K562 (cell line): ENCODE data around the gene ABHD5. TPM values are rescaled to one million over a fixed set of nuclear protein-coding genes. Genes with fewer than 3 reads are reported as not detected.

ENCODE experiments used
- CEBPG ChIP-seq, 3 experiments: fragments of 200-800 bp in 1 of 3; sonication (Bioruptor generic) in 1 of 3; sonication (generic) in 1 of 3; formaldehyde crosslinking in 1 of 3; IDR thresholded peaks in 2 of 3; conservative IDR thresholded peaks in 1 of 3; 2 replicates each; pipeline versions ENCODE4 v1.6.1 to v1.8.0; 2016 to 2022; ENCODE audit warnings: missing compliant biosample characterization in 2 of 3, missing genetic modification characterization in 2 of 3, mild to moderate bottlenecking in 1 of 3, missing genetic modification reagents in 1 of 3
- FOSL1 ChIP-seq: fragments of 200-800 bp; sonication (Bioruptor generic); conservative IDR thresholded peaks from 2 replicates; pipeline ENCODE4 v1.6.1; 2016; ENCODE audit warnings: missing genetic modification characterization, missing compliant biosample characterization
- FOXA1 ChIP-seq: fragments of 450-650 bp; IDR thresholded peaks from 2 replicates; pipeline ENCODE4 v1.6.1; 2016; ENCODE audit warnings: mild to moderate bottlenecking, borderline replicate concordance
- KDM2B ChIP-seq: fragments of 250-450 bp; sonication (Bioruptor Pico); IDR thresholded peaks from 2 replicates; pipeline ENCODE4 v1.8.0; 2021; ENCODE audit warnings: mild to moderate bottlenecking, moderate library complexity
- KLF16 ChIP-seq: IDR thresholded peaks from 2 replicates; pipeline ENCODE4 v1.6.1; 2016; ENCODE audit warnings: antibody characterized with exemption
- MAFG ChIP-seq: fragments of 450-650 bp; conservative IDR thresholded peaks from 2 replicates; pipeline ENCODE4 v1.6.1; 2016; ENCODE audit warnings: missing genetic modification characterization, missing compliant biosample characterization
- PTRF ChIP-seq: fragments of 450-650 bp; IDR thresholded peaks from 2 replicates; pipeline ENCODE4 v1.6.1; 2016; ENCODE audit warnings: mild to moderate bottlenecking, missing genetic modification characterization, missing compliant biosample characterization
- SPI1 ChIP-seq: IDR thresholded peaks from 2 replicates; pipeline ENCODE4 v1.6.1; 2011; ENCODE audit warnings: low read depth, low read length, control low read depth, borderline replicate concordance
- USF2 ChIP-seq: sonication (generic); formaldehyde crosslinking; IDR thresholded peaks from 2 replicates; pipeline ENCODE4 v1.5.0; 2020; ENCODE audit warnings: missing genetic modification reagents
- ZBTB8A ChIP-seq: fragments of 450-650 bp; IDR thresholded peaks from 2 replicates; pipeline ENCODE4 v1.6.1; 2018; ENCODE audit warnings: mild to moderate bottlenecking, moderate library complexity; ENCODE audit not compliant: partially characterized antibody
- polyA plus RNA-seq, 8 experiments: library from polyadenylated mRNA; depleted of rRNA in 4 of 8; stranded (reverse) in 5 of 8; unstranded in 3 of 8; fragments of >200 nt; fragmentation: Nextera tagmentation in 2 of 8; fragmentation: Illumina TruSeq in 1 of 8; extraction: Ambion mirVana in 2 of 8; extraction: Trizol in 1 of 8; gene quantifications; 2 replicates each; pipeline versions ENCODE4 v1.2.1 to v1.2.3, GENCODE V29; 2011 to 2014; ENCODE audit warnings: inconsistent platforms in 1 of 8, missing spikeins in 1 of 8
- total RNA-seq, 7 experiments: library from RNA; depleted of rRNA in 6 of 7; stranded (reverse); fragments of >200 nt in 6 of 7; fragmentation: Illumina TruSeq in 2 of 7; extraction: Trizol in 2 of 7; gene quantifications; 2 replicates each; pipeline versions ENCODE4 v1.2.1 to v1.2.3, GENCODE V29; 2011 to 2021; ENCODE audit warnings: low replicate concordance in 1 of 7
- TF ChIP-seq, protein P1 (sequence below): fragments of 200-600 bp; sonication (generic); IDR thresholded peaks from one replicate; pipeline ENCODE4 v1.6.1; 2012; ENCODE audit warnings: mild to moderate bottlenecking, low read depth, low read length, inconsistent platforms
- TF ChIP-seq, protein P2 (sequence below): fragments of 450-650 bp; IDR thresholded peaks from 2 replicates; pipeline ENCODE4 v1.7.1; 2018; ENCODE audit warnings: mild to moderate bottlenecking, low read depth; ENCODE audit not compliant: partially characterized antibody

Gene ABHD5
- total and polyA plus RNA-seq, 9 of the 15 experiments (the other 6 are each of a cell fraction or from before 2014, with no cell fraction given): 27.8 to 61.7 (median 39.9) TPM

DNA sequence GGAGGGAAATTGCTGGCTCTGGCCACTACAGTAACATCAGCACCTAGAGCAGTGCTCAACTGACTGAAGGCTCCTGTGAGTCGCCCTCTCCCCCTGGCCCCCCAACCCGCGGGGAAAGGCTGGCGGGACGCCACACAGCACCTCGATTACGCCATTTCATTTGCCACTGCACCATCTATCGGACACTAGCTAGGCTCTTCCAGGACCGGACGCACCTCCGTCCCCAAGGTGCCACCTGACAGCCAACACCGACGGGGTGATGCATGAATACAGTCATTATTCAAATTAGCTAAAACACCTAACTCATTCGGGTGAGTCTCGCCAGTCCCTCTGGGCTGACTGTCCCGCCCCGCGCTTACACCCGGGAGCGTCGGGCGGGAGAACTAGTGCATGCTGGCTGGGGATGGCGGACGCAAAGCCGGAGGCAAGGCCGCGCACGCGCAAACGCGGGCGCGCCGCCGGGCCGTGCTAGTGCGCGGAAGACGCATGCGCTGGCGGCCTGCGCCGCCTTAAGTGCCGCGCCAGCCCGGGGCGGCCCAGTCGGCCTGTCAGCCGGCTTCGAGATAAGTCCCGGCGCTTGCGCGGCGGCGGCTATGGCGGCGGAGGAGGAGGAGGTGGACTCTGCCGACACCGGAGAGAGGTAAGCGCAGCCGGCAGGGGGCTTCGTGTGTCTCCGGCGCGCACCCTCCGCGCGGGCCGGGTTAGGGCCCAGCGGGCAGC, at the start of gene ABHD5 (continued):
- no peak; the same call in 1 of the 2 replicates for TF ChIP-seq MAFG (tag)
- TF ChIP-seq, protein P1, sequence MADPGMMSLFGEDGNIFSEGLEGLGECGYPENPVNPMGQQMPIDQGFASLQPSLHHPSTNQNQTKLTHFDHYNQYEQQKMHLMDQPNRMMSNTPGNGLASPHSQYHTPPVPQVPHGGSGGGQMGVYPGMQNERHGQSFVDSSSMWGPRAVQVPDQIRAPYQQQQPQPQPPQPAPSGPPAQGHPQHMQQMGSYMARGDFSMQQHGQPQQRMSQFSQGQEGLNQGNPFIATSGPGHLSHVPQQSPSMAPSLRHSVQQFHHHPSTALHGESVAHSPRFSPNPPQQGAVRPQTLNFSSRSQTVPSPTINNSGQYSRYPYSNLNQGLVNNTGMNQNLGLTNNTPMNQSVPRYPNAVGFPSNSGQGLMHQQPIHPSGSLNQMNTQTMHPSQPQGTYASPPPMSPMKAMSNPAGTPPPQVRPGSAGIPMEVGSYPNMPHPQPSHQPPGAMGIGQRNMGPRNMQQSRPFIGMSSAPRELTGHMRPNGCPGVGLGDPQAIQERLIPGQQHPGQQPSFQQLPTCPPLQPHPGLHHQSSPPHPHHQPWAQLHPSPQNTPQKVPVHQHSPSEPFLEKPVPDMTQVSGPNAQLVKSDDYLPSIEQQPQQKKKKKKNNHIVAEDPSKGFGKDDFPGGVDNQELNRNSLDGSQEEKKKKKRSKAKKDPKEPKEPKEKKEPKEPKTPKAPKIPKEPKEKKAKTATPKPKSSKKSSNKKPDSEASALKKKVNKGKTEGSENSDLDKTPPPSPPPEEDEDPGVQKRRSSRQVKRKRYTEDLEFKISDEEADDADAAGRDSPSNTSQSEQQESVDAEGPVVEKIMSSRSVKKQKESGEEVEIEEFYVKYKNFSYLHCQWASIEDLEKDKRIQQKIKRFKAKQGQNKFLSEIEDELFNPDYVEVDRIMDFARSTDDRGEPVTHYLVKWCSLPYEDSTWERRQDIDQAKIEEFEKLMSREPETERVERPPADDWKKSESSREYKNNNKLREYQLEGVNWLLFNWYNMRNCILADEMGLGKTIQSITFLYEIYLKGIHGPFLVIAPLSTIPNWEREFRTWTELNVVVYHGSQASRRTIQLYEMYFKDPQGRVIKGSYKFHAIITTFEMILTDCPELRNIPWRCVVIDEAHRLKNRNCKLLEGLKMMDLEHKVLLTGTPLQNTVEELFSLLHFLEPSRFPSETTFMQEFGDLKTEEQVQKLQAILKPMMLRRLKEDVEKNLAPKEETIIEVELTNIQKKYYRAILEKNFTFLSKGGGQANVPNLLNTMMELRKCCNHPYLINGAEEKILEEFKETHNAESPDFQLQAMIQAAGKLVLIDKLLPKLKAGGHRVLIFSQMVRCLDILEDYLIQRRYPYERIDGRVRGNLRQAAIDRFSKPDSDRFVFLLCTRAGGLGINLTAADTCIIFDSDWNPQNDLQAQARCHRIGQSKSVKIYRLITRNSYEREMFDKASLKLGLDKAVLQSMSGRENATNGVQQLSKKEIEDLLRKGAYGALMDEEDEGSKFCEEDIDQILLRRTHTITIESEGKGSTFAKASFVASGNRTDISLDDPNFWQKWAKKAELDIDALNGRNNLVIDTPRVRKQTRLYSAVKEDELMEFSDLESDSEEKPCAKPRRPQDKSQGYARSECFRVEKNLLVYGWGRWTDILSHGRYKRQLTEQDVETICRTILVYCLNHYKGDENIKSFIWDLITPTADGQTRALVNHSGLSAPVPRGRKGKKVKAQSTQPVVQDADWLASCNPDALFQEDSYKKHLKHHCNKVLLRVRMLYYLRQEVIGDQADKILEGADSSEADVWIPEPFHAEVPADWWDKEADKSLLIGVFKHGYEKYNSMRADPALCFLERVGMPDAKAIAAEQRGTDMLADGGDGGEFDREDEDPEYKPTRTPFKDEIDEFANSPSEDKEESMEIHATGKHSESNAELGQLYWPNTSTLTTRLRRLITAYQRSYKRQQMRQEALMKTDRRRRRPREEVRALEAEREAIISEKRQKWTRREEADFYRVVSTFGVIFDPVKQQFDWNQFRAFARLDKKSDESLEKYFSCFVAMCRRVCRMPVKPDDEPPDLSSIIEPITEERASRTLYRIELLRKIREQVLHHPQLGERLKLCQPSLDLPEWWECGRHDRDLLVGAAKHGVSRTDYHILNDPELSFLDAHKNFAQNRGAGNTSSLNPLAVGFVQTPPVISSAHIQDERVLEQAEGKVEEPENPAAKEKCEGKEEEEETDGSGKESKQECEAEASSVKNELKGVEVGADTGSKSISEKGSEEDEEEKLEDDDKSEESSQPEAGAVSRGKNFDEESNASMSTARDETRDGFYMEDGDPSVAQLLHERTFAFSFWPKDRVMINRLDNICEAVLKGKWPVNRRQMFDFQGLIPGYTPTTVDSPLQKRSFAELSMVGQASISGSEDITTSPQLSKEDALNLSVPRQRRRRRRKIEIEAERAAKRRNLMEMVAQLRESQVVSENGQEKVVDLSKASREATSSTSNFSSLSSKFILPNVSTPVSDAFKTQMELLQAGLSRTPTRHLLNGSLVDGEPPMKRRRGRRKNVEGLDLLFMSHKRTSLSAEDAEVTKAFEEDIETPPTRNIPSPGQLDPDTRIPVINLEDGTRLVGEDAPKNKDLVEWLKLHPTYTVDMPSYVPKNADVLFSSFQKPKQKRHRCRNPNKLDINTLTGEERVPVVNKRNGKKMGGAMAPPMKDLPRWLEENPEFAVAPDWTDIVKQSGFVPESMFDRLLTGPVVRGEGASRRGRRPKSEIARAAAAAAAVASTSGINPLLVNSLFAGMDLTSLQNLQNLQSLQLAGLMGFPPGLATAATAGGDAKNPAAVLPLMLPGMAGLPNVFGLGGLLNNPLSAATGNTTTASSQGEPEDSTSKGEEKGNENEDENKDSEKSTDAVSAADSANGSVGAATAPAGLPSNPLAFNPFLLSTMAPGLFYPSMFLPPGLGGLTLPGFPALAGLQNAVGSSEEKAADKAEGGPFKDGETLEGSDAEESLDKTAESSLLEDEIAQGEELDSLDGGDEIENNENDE: no peak
- peak; percentile 73 for TF ChIP-seq CEBPG (CRISPR knock-in tag; IDR thresholded peaks at IDR 0.05)
- TF ChIP-seq CEBPG (tag; conservative IDR thresholded peaks at IDR 0.05 in 1 of 2, IDR thresholded peaks at IDR 0.05 in 1 of 2): peak; percentile 23 to 80; a peak in 2 of 4 replicates
- no peak for TF ChIP-seq USF2 (CRISPR knock-in tag)
- no peak for TF ChIP-seq FOXA1
- TF ChIP-seq KLF16: peak; percentile 47; the same call in 1 of the 2 replicates
- TF ChIP-seq FOSL1 (tag): no peak; the same call in none of the 2 replicates
- no peak for TF ChIP-seq ZBTB8A
- no peak for TF ChIP-seq PTRF (tag)
- no peak for TF ChIP-seq SPI1
- TF ChIP-seq, protein P2, sequence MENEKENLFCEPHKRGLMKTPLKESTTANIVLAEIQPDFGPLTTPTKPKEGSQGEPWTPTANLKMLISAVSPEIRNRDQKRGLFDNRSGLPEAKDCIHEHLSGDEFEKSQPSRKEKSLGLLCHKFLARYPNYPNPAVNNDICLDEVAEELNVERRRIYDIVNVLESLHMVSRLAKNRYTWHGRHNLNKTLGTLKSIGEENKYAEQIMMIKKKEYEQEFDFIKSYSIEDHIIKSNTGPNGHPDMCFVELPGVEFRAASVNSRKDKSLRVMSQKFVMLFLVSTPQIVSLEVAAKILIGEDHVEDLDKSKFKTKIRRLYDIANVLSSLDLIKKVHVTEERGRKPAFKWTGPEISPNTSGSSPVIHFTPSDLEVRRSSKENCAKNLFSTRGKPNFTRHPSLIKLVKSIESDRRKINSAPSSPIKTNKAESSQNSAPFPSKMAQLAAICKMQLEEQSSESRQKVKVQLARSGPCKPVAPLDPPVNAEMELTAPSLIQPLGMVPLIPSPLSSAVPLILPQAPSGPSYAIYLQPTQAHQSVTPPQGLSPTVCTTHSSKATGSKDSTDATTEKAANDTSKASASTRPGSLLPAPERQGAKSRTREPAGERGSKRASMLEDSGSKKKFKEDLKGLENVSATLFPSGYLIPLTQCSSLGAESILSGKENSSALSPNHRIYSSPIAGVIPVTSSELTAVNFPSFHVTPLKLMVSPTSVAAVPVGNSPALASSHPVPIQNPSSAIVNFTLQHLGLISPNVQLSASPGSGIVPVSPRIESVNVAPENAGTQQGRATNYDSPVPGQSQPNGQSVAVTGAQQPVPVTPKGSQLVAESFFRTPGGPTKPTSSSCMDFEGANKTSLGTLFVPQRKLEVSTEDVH: peak; percentile 54
- no peak; the same call in 1 of the 2 replicates for TF ChIP-seq KDM2B (CRISPR knock-in tag)
